ENCODE data around the gene NR0B1.

Gene NR0B1

DNA sequence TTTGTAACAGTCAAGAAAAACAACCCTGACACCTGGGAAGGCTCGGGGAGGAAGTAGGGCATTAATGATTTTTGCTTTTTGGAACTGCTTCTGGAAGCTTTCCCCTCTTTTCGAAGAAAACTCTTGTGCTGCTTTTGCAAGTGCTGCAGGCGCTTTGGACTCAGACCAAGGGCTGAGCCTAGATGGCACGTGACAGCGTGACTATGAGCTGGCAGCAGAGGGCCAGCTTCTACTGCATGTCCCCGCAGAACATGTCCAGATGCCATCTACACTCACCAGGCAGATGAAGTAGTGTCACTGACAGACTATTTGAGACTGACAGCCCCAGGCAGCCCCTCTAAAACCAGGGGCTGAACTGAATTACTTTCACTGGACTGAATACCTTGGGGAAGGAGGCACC is 6.2 kb downstream of the NR0B1 start:
- ChIA-PET POLR2A (no interaction called here), CTCF (no interaction called here)
- TF ChIP-seq, protein P1, sequence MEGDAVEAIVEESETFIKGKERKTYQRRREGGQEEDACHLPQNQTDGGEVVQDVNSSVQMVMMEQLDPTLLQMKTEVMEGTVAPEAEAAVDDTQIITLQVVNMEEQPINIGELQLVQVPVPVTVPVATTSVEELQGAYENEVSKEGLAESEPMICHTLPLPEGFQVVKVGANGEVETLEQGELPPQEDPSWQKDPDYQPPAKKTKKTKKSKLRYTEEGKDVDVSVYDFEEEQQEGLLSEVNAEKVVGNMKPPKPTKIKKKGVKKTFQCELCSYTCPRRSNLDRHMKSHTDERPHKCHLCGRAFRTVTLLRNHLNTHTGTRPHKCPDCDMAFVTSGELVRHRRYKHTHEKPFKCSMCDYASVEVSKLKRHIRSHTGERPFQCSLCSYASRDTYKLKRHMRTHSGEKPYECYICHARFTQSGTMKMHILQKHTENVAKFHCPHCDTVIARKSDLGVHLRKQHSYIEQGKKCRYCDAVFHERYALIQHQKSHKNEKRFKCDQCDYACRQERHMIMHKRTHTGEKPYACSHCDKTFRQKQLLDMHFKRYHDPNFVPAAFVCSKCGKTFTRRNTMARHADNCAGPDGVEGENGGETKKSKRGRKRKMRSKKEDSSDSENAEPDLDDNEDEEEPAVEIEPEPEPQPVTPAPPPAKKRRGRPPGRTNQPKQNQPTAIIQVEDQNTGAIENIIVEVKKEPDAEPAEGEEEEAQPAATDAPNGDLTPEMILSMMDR (IDR thresholded peaks at IDR 0.05; ENCODE audit: control extremely low read depth, extremely low read depth, low read depth, missing control alignments) = no peak
- no peak for DNase-seq (ENCODE audit: extremely low spot score)

DNA sequence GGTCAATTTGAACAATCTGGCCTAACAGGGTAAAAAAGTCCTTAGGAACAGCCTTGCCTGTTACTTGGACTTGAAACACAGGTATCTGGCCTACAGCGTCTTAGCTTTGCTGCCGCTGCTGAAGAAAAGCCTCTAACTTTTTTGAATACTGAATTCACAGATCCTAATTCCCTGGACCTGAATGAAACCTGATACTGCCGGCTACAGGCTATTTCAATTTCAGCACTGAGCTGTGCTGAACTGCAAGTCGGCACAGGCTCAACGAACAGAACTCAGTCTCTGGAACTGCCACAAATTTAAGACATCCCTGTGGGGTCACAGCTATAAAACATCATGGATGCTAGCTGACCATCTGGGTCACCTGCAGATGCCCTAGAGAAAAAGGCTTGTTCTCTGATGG is 7.2 kb downstream of the NR0B1 start:
- TF ChIP-seq, protein P1 (IDR thresholded peaks at IDR 0.05; ENCODE audit: control extremely low read depth, extremely low read depth, low read depth, missing control alignments) = no peak
- CTCF ChIA-PET = no interaction called here
- POLR2A ChIA-PET = no interaction called here
- DNase-seq (ENCODE audit: extremely low spot score) = no peak

DNA sequence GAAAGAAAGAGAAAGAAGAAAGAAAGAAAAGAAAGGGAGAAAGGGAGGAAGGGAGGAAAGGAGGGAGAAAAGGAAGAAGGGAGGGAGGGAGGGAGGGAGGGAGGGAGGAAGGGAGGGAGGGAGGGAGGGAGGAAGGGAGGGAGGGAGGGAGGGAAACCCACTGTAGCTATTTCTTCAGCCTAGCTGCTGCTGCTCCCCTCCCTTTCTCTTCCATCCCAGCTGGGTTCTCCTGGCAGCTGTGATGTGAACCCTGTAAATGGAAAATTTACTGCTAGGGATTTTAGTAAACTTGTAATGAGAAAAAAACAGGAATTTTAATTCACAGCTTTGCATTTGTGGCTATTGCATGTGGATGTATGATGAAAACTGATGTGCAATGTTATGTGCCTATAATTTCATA is 8.0 kb downstream of the NR0B1 start:
- DNase-seq (ENCODE audit: extremely low spot score) = no peak
- ChIA-PET CTCF (no interaction called here), POLR2A (no interaction called here)
- TF ChIP-seq, protein P1 (IDR thresholded peaks at IDR 0.05; ENCODE audit: control extremely low read depth, extremely low read depth, low read depth, missing control alignments) = no peak

DNA sequence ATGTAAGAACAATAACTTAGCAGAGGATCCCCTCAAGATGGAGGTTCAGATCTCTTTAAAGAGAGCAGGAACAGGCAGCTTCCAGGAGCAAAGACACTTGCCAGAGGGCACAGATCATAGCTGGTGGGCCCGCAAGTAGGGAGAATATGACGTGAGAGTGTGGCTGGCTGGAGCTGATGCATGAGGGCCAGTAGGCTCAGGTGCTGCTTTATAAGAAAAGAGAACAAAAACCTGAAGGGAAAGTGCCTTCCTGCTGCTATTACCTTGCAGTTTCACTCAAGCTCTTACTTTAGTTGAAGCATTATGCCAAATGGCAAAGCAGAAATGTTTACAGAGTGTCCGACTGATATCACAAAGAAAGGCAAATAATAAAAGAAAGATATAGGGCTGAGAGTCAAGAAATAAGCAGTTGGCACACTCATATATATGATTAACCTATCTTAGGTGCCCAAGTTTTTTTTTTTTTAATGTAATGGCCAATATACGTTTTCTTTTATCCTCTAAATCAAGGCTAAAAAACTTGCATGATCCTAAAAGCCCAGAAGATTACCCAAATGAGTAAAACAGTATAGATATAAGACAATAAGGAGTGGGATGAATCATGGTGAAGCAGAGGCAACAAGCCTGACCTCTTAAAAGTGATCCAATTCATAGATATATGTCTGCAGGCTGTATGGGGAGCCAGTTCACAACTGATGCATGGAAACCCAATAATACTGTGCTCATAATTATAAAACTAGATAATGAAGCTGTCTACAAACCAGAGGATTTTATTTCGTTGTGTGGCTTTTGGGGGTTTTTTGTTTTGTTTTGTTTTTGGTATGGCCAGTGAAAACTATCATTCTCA is 12.6 kb downstream of the NR0B1 start:
- ChIA-PET POLR2A (no interaction called here), CTCF (interaction anchor here (1.5 kb wide), 1 partner anchor 197 kb away, joined by 3 read pairs; no protein-coding TSS in a partner anchor)
- TF ChIP-seq, protein P1 (IDR thresholded peaks at IDR 0.05; ENCODE audit: control extremely low read depth, extremely low read depth, low read depth, missing control alignments) = no peak
- DNase-seq (ENCODE audit: extremely low spot score) = no peak

DNA sequence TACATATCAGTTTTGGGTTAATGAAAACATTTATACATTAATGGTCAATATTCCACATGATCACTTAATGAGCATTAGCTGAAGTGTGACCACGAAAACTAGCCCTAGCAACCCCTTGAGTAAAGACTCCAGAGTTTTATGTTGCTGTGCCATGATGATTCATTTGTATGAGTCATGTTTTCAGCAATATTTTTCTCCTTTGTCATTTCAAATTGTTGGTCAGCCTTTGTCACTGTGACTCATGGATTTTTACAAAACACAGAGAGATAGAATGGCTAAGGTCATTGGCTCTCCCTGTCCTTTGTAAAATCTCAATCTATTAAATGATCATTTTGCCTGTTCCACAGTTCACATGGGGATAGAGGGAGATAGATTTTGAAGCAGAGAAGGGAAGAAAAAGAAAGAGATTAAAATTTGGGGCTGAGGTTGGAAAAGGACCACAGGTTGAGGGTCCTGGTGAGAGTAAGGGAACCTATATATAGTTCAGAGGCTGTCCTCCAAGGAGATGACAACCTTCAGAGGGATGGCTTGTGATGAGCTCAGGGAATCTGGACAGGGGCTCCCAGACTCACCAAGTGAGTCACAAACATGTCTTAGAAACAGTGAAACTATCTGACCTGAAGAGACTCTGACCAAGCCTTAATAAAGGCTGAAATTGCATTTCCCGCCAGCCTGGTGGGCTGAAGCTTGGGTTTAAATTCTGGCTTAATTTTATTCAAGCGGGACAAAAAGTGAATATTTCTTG is 25.6 kb downstream of the NR0B1 start:
- no peak for DNase-seq (ENCODE audit: extremely low spot score)
- POLR2A ChIA-PET = no interaction called here
- TF ChIP-seq, protein P1 (IDR thresholded peaks at IDR 0.05; ENCODE audit: control extremely low read depth, extremely low read depth, low read depth, missing control alignments) = no peak
- CTCF ChIA-PET = no interaction called here

DNA sequence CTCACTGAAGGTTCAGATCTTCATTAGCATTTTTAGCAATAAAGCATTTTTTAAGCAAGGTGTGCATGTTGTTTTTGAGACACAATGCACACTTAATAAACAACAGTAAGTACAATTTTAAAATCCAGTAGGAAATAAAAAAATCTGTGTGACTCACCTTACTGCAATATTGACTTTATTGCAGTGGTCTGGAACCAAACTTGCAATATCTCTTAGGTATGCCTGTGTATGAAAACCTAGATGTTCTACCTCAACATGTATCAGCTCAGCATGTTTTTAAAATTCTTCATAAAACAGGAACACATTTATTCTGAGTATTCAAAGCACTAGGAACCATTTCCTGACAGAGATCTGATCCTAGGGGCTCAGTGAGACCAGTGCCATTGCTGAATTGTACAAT is 26.7 kb downstream of the NR0B1 start:
- DNase-seq (ENCODE audit: extremely low spot score) = no peak
- TF ChIP-seq, protein P1 (IDR thresholded peaks at IDR 0.05; ENCODE audit: control extremely low read depth, extremely low read depth, low read depth, missing control alignments) = no peak
- CTCF ChIA-PET = no interaction called here
- POLR2A ChIA-PET = no interaction called here
